Measurements from ENCODE around the gene CPA1.
"Not testable (repeated sequence)": the region's sequence is repeated elsewhere in the genome, so short reads cannot be mapped to it uniquely, and the experiment has no call there.

The CPA1 gene

GRCh38 chr7:130366564-130366963 lies 13.7 kb upstream of the CPA1 start:
- H3K27me3 ChIP-seq (ENCODE audit: control insufficient read depth, insufficient read depth, low read length): no peaks in the 10 kb centered on the region
- H3K4me3 ChIP-seq (ENCODE audit: low read depth, low read length): no peak overlapping the region
- no peaks in the 10 kb centered on the region for H3K36me3 ChIP-seq (ENCODE audit: control insufficient read depth, insufficient read depth, low read length)
- H3K9me3 ChIP-seq (ENCODE audit: control insufficient read depth, insufficient read depth, low read length): no peaks in the 10 kb centered on the region
- H3K27ac ChIP-seq (ENCODE audit: low read depth, low read length): no peak overlapping the region
- H3K9ac ChIP-seq (ENCODE audit: low read depth, low read length): no peak overlapping the region
- H3K4me1 ChIP-seq (ENCODE audit: control insufficient read depth, insufficient read depth, low read length): 0 out of 2 replicates have a peak, but pooled peaks cover 5% of the 10 kb centered on the region

GRCh38 chr7:130367088-130367755 lies 13.1 kb upstream of the CPA1 start:
- Histone ChIP-seq H3K9ac (ENCODE audit: low read depth, low read length) (no peak overlapping the region), H3K27ac (ENCODE audit: low read depth, low read length) (no peak overlapping the region), H3K27me3 (ENCODE audit: control insufficient read depth, insufficient read depth, low read length) (no peaks in the 10 kb centered on the region), H3K4me1 (ENCODE audit: control insufficient read depth, insufficient read depth, low read length) (0 out of 2 replicates have a peak, but pooled peaks cover 5% of the 10 kb centered on the region), H3K4me3 (ENCODE audit: low read depth, low read length) (no peak overlapping the region), H3K36me3 (ENCODE audit: control insufficient read depth, insufficient read depth, low read length) (no peaks in the 10 kb centered on the region), H3K9me3 (ENCODE audit: control insufficient read depth, insufficient read depth, low read length) (no peaks in the 10 kb centered on the region)

DNA sequence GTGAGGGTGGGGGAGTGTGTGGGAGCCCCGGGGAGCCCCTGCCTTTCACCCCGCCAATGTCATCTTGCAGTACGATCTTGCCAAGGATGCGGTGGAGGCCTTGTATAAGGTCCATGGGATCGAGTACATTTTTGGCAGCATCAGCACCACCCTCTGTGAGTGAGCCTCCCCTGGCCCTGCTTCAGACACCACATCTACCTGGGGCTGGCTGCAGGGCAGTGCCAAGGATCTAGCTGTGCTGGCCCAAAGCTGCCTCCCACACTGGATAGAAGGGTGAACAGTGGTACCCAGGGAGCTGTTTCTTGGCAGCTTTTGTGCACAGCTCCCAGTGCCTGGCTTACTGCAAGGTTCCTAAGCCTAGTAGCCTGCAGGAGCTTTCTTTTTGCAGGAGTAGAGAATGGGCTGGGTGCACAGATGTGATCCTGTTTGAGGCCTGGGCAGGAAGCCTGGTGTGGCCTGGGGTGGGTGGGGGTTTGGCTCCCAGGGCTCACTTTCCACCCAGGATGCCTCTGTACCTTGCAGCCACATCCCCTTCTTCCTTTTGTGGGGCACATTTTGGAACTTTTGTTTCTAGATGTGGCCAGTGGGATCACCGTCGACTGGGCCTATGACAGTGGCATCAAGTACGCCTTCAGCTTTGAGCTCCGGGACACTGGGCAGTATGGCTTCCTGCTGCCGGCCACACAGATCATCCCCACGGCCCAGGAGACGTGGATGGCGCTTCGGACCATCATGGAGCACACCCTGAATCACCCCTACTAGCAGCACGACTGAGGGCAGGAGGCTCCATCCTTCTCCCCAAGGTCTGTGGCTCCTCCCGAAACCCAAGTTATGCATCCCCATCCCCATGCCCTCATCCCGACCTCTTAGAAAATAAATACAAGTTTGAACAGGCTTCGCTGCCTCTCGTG lies 12.2 kb upstream of the CPA1 start:
- H3K9ac ChIP-seq (ENCODE audit: low read depth, low read length): no peak overlapping the region
- no peak overlapping the region for H3K27ac ChIP-seq (ENCODE audit: low read depth, low read length)
- H3K27me3 ChIP-seq (ENCODE audit: control insufficient read depth, insufficient read depth, low read length): no peaks in the 10 kb centered on the region
- H3K4me3 ChIP-seq (ENCODE audit: low read depth, low read length): no peak overlapping the region
- H3K4me1 ChIP-seq (ENCODE audit: control insufficient read depth, insufficient read depth, low read length): peaks cover 6% of the 10 kb centered on the region
- no peaks in the 10 kb centered on the region for H3K36me3 ChIP-seq (ENCODE audit: control insufficient read depth, insufficient read depth, low read length)
- no peaks in the 10 kb centered on the region for H3K9me3 ChIP-seq (ENCODE audit: control insufficient read depth, insufficient read depth, low read length)

- H3K4me1 ChIP-seq (ENCODE audit: control insufficient read depth, insufficient read depth, low read length): peaks cover 16% of the 10 kb centered on the region
- H3K27ac ChIP-seq (ENCODE audit: low read depth, low read length): no peak overlapping the region
- H3K4me3 ChIP-seq (ENCODE audit: low read depth, low read length): no peak overlapping the region
- H3K27me3 ChIP-seq (ENCODE audit: control insufficient read depth, insufficient read depth, low read length): no peaks in the 10 kb centered on the region
- H3K36me3 ChIP-seq (ENCODE audit: control insufficient read depth, insufficient read depth, low read length): no peaks in the 10 kb centered on the region
- no peaks in the 10 kb centered on the region for H3K9me3 ChIP-seq (ENCODE audit: control insufficient read depth, insufficient read depth, low read length)
- H3K9ac ChIP-seq (ENCODE audit: low read depth, low read length): no peak overlapping the region
These were observed 11.1 kb upstream of the CPA1 start for GRCh38 chr7:130369110-130369711.

DNA sequence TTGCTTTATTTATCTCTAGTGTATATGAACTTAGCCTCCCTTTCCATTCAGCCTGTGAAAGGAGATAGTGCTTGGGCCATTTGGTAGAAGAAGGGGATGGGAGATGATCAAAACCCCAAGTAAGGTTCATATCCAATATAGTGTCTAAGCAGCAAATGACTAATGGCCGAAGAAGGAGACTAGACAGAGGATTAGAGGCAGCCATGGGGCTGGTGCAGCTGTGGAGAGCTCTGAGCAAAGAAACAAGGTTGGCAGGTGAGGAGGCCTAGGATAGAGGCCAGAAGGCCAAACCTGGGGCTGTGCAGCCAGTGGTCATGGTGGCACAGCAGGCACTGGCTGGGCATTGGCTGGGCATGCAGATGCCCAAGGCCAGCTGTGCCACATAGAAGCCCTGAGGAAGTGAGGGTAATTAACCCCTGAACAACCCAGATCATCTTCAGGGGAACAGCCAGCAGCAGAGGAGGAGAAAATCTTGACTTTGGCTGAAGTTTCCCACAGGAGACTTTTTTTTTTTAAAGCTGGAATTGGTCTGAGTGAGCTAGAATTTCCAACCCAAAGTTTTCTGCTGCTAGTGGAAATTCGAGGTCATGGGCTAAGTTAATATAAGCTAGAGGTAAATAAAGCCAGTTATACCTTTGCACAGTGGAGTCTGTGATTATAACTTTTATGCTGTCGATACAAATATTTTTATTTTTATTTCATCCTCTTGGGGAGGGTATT lies 10.3 kb upstream of the CPA1 start:
- H3K36me3 ChIP-seq (ENCODE audit: control insufficient read depth, insufficient read depth, low read length): no peaks in the 10 kb centered on the region
- no peak overlapping the region for H3K27ac ChIP-seq (ENCODE audit: low read depth, low read length)
- no peak overlapping the region for H3K4me3 ChIP-seq (ENCODE audit: low read depth, low read length)
- no peak overlapping the region for H3K9ac ChIP-seq (ENCODE audit: low read depth, low read length)
- H3K4me1 ChIP-seq (ENCODE audit: control insufficient read depth, insufficient read depth, low read length): peaks cover 16% of the 10 kb centered on the region
- no peaks in the 10 kb centered on the region for H3K27me3 ChIP-seq (ENCODE audit: control insufficient read depth, insufficient read depth, low read length)
- H3K9me3 ChIP-seq (ENCODE audit: control insufficient read depth, insufficient read depth, low read length): no peaks in the 10 kb centered on the region

GRCh38 chr7:130371046-130371445 lies 9.2 kb upstream of the CPA1 start:
- no peaks in the 10 kb centered on the region for H3K36me3 ChIP-seq (ENCODE audit: control insufficient read depth, insufficient read depth, low read length)
- H3K27me3 ChIP-seq (ENCODE audit: control insufficient read depth, insufficient read depth, low read length): no peaks in the 10 kb centered on the region
- no peak overlapping the region for H3K4me3 ChIP-seq (ENCODE audit: low read depth, low read length)
- H3K9ac ChIP-seq (ENCODE audit: low read depth, low read length): no peak overlapping the region
- no peaks in the 10 kb centered on the region for H3K9me3 ChIP-seq (ENCODE audit: control insufficient read depth, insufficient read depth, low read length)
- no peak overlapping the region for H3K27ac ChIP-seq (ENCODE audit: low read depth, low read length)
- peaks cover 12% of the 10 kb centered on the region for H3K4me1 ChIP-seq (ENCODE audit: control insufficient read depth, insufficient read depth, low read length)

- Histone ChIP-seq H3K36me3 (ENCODE audit: control insufficient read depth, insufficient read depth, low read length) (no peaks in the 10 kb centered on the region), H3K4me3 (ENCODE audit: low read depth, low read length) (no peak overlapping the region), H3K4me1 (ENCODE audit: control insufficient read depth, insufficient read depth, low read length) (peaks cover 12% of the 10 kb centered on the region), H3K27me3 (ENCODE audit: control insufficient read depth, insufficient read depth, low read length) (no peaks in the 10 kb centered on the region), H3K27ac (ENCODE audit: low read depth, low read length) (peak overlapping the region; percentile 76), H3K9me3 (ENCODE audit: control insufficient read depth, insufficient read depth, low read length) (no peaks in the 10 kb centered on the region), H3K9ac (ENCODE audit: low read depth, low read length) (no peak overlapping the region)
These were observed 7.7 kb upstream of the CPA1 start for GRCh38 chr7:130372402-130373165.

DNA sequence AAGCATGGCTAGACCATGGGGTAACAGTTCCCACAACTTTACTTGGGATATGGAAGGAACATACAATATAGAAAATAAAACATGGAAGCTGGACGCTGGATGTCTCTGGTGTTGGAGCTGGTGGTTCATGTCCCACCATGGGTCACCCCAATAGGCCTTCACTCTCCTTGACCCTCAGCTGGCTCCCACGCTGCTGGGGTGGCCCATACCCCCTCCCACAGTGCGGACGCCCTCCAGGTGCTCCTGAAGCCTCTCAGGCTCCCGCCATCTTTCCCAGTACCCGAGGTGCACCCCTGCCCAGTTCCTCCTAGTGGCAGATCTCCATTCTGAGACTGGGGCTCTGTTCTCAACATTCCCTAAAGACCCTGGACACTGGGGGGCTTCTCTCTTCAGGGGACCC lies 5.8 kb upstream of the CPA1 start:
- no peaks in the 10 kb centered on the region for H3K36me3 ChIP-seq (ENCODE audit: control insufficient read depth, insufficient read depth, low read length)
- peaks cover 12% of the 10 kb centered on the region for H3K4me1 ChIP-seq (ENCODE audit: control insufficient read depth, insufficient read depth, low read length)
- no peaks in the 10 kb centered on the region for H3K9me3 ChIP-seq (ENCODE audit: control insufficient read depth, insufficient read depth, low read length)
- no peak overlapping the region for H3K9ac ChIP-seq (ENCODE audit: low read depth, low read length)
- no peak overlapping the region for H3K4me3 ChIP-seq (ENCODE audit: low read depth, low read length)
- H3K27me3 ChIP-seq (ENCODE audit: control insufficient read depth, insufficient read depth, low read length): no peaks in the 10 kb centered on the region
- H3K27ac ChIP-seq (ENCODE audit: low read depth, low read length): no peak overlapping the region

DNA sequence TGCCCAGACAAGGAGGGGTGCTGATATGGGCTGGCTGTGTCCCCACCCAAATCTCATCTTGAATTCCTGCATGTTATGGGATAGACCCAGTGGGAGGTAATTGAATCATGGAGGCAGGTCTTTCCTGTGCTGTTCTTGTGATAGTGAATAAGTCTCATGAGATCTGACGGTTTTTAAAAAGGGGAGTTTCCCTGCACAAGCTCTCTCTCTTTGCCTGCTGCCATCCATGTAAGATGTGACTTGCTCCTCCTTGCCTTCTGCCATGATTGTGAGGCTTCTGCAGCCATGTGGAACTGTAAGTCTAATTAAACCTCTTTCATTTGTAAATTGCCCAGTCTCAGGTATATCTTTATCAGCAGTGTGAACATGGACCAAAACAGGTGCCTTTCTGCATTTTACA lies 3.8 kb upstream of the CPA1 start:
- H3K27me3 ChIP-seq (ENCODE audit: control insufficient read depth, insufficient read depth, low read length): not testable (repeated sequence)

GRCh38 chr7:130377178-130377577 lies 3.1 kb upstream of the CPA1 start:
- Histone ChIP-seq H3K27me3 (ENCODE audit: control insufficient read depth, insufficient read depth, low read length) (no peaks in the 10 kb centered on the region), H3K27ac (ENCODE audit: low read depth, low read length) (no peak overlapping the region), H3K36me3 (ENCODE audit: control insufficient read depth, insufficient read depth, low read length) (no peaks in the 10 kb centered on the region), H3K9me3 (ENCODE audit: control insufficient read depth, insufficient read depth, low read length) (no peaks in the 10 kb centered on the region), H3K9ac (ENCODE audit: low read depth, low read length) (no peak overlapping the region), H3K4me1 (ENCODE audit: control insufficient read depth, insufficient read depth, low read length) (peaks cover 12% of the 10 kb centered on the region), H3K4me3 (ENCODE audit: low read depth, low read length) (no peak overlapping the region)

More for the DNA sequence above, 3.8 kb upstream of the CPA1 start:
- H3K27ac ChIP-seq (ENCODE audit: low read depth, low read length); H3K36me3 ChIP-seq (ENCODE audit: control insufficient read depth, insufficient read depth, low read length); H3K9ac ChIP-seq (ENCODE audit: low read depth, low read length); H3K4me3 ChIP-seq (ENCODE audit: low read depth, low read length); H3K9me3 ChIP-seq (ENCODE audit: control insufficient read depth, insufficient read depth, low read length): not testable (repeated sequence)
- H3K4me1 ChIP-seq (ENCODE audit: control insufficient read depth, insufficient read depth, low read length): peaks cover 12% of the 10 kb centered on the region

Measured in HUES48 (cell line).